Suppressor macrophage (primary cell): Measurements from ENCODE around the gene POU3F3.

Experiments used
- DNase-seq, 4 experiments: peaks; one replicate each; pipeline ENCODE4 v3.0.0-alpha.2; 2020 to 2022

The POU3F3 gene

DNA sequence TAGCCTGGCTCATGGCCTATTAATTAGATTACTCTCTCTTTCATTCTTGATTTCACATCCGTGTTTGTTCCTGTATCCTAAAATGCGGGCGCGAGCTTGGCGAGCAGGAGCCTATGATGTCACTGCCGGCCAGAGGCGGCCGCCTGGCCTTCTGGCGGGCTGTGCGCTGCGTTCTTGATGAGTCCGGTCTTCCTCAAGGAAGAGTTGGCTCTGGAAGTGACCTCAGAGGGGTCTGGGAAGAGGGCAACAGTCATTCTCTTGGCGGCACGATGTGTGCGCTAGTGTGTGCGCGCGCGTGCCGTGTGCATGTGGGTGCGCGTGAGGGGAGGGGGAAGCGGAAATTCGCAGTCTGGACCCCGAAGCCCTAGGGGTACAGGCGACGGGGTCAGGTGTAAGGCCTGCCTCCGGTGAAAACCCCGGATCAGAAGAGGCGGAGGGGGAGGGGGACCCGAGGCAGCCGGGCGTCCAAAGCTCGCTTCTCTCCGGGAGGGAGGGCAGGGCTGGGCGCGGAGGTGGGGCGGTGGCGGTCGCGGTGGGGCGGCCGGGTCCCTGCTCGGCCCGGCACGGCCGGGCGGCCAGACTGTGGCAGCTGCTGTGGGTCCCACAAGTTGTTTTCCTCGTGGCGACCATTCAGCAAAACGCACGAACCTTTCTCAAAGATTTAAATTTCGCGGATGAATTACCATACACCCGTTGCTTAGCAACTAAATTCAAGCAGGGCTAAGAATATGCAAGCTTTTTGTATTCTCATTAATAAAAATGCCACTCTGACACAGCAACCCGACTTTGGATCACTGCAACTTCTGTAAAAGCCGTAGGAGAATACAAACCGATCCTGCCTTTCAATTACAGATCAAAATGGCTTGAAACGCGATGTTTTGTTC is 8.4 kb downstream of the POU3F3 start:
- peak in 3 of 4 experiments; percentile 28 to 41 (median 30) for DNase-seq

DNA sequence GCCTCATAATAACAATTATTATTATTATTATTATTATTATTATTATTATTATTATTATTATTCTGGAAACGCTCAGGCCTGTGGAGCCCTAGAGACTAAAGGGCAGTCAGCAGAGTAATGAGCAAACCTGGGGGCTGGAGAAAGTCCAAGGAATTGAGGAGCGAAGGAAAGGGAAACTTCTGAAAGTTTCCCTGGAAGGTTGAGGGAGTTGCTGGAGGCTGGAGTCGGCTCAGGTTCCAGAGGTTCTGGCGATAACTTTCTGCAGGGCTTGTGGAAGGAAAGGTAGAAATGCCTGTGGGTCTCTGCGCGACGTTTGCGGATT is 9.2 kb downstream of the POU3F3 start:
- DNase-seq: no peak

GRCh38 chr2:104863468-104864279 is 9.8 kb downstream of the POU3F3 start:
- DNase-seq: peak in 1 of 4 experiments; percentile 28

DNA sequence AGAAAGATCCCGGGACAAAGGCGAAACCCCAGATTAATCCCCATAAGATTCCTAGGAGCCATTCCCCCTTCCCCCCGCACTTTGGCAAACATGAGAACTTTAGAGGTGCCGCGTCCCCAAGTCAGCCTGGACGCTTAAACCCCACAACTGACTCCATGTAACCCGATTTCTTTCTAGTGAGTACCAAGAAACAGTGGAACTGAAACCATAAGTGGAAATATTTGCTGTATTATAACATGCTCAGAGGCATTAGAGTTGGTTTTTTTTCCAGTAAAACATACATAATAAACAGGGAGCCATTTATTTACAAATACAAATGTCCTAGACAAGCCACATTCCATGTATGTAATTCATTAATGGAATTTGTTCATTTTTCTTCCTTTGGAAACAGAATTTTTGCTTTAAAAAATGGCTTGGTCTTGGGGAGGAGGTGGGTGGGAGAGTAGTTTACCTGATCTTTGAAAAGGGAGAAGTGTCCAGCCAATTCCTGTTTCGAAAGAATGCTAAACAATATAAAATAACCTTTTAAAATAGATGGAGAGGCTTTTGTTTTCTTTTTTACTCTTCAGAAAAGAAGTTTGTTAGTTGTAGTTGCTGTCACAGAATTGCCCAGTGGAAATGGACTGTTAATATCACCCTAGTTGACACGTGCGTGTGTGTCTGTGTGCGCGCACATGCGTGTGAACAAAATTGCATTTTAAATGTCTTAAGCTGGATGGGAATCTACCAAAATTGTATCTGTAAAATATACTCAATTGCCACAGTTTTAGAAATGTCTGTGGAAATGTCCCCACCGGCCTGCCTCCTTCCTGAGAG is 10.6 kb downstream of the POU3F3 start:
- DNase-seq: no peak

DNA sequence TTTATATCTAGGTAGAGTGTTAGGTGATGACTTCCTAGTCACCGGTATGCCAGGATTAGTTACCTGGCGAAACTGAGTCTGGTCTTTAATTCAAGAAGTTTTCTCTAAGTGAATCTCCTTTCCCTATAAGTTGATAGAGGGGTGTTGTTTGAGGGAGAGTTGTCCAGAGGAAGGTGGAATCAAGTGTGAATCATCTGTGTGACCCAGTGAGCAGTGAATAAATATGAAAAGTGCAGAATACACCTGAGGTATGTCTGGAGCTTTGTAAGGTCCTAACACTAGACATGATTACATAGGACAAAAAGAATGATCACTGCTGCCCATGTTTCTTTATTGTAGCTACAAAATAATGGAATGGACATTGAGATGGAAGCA is 11.2 kb downstream of the POU3F3 start:
- no peak for DNase-seq

GRCh38 chr2:104866122-104866864 is 12.4 kb downstream of the POU3F3 start:
- DNase-seq: no peak

GRCh38 chr2:104866883-104867812 is 13.2 kb downstream of the POU3F3 start:
- no peak for DNase-seq

DNA sequence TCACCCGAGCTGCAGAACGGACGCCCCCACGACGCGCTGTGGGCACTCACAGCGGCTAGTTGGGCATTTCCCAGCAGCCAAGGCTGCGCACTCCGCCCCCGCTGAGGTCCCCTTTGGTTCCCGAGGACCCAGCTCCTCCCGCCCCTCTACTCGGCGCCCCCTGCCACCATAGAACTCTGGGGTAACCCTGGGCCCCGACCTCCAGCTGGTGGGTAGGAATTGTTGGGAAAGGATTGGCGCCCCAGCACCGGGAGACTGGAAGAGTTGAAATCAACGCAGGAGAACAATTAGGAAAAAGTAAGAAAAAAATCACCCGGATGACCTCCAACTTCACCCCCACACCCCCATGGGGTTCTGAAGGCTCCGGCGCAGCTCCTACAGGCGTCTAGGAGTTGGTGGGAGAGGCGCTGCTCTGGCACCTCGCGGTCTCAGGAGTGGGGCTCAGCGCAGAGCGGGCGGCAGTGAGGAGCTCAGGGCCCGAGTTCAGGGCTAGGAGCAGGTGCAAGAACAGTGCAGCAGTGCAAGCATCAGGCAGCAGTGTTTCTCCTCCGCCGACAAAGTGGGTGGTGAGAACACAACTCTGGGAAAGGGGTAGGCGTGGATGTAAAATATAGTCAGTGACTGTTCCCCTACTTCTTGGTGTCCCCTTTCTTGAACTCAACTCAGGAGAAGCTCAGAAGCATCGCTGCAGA is 14.0 kb downstream of the POU3F3 start:
- no peak for DNase-seq

DNA sequence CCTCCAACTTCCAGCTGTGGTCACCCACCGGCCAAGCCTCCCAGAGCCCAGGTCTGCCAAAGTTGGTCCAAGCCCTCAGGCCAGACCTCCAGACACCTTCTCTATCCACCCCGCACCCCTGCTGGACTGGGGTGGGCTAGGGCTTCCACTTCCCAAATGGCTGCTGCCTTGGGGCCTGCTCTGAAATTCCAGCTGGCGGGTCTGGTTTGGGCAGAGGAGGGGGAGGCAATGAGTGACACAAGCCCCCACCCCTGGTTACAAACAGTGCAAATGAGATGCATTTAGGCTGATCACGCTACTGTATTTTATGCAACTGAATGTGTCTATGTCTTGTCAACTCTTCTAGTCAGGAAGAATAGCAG is 14.6 kb downstream of the POU3F3 start:
- no peak for DNase-seq

GRCh38 chr2:104870100-104870975 is 16.4 kb downstream of the POU3F3 start:
- DNase-seq: no peak

GRCh38 chr2:104871649-104871971 is 17.7 kb downstream of the POU3F3 start:
- no peak for DNase-seq

- DNase-seq: no peak
These were observed 18.3 kb downstream of the POU3F3 start for GRCh38 chr2:104871972-104872865.

DNA sequence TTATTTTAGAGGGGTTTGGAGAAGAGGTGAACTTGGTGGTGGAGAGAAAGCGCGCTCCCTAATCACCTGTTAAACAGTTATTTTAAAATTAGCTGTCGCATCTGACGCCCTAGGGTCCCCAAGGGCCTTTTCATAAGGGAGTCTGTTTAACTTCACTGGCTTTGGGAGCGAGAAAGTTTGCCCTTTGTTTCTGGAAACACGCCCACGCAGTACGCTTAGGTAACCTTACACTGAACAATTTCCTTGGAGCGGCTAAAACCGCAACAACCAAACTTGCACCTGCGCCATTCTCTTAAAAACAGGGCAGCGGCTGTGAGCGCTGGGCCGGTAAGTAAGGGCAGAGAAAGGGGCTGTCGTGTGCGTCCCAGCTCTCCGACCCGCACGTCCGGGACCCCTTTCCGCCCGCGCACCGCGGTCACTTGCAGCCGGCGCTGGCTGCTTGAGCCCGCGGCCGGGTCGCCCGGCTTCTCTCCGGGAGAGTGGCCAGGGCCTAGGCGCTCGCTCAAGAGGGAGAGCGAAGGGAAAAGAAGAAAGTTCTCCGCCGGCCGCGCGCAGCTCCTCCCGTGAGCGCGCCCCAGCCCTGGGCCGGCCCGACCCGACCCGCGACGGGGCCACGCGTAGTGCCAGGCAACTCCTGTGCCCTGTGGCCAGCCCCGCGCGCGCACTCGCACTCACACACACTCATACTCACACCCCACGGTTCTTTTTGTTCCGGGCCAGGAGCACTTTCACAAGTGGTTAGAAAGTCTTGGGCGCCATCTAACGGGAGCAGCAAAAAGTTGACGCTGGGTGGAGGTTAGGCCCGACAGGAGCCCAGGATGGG is 19.2 kb downstream of the POU3F3 start:
- DNase-seq: peak; percentile 69 to 84 (median 80)

- no peak for DNase-seq
These were observed 19.8 kb downstream of the POU3F3 start for GRCh38 chr2:104873689-104874054.

DNA sequence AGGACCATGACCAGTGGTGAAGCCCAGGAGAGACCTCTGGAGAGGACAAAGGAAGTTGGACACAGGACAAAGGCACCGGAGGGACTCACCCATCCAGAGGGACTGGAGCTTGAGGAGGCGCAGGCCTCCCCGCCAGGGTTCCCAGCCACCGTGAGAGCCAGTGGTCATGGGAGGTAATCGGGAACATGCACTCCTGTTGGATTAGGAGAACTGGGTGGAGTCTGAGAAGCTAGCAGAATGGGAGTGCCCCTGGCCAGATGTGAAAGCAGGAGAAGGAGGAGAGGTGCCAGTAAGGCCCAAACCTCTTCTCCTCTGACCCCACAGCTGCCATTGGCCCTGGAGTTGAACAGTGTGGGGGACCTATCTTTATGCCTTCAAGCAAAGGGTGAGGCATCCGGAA is 20.3 kb downstream of the POU3F3 start:
- DNase-seq: no peak

DNA sequence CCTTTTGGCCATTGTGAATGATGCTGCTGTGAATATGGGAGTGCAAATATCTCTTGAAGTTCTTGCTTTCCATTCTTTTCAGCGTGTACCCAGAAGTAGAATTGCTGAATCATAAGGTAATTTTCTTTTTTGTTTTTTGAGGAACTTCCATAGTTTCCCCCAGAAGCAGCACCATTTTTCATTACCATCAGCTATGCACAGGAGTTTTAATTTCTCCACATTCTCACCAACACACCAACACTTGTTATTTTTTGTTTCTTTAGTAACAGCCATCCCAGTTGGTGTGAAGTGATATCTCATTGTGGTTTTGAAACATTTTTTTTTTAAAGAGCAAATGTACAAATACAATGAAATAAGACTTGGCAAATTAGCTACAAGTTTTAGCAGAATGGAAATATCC is 21.3 kb downstream of the POU3F3 start:
- DNase-seq: no peak
